ENCODE data around the gene FAM117B. TPM values are rescaled to one million over a fixed set of nuclear protein-coding genes. Genes with fewer than 3 reads are reported as not detected.

Gene FAM117B
- total and polyA plus RNA-seq, 7 donors: 3.6 to 8.9 (median 4.6) TPM

GRCh38 chr2:202717598-202718310 is 83.0 kb downstream of the FAM117B start:
- 83 to 92% methylated on average over 3 of the region's 3 CpGs for WGBS, 2 donors

GRCh38 chr2:202718614-202719013 is 83.8 kb downstream of the FAM117B start:
- Histone ChIP-seq H3K27me3 (no peaks in the 10 kb centered on the region), H3K4me3 (no peak overlapping the region), H3K9me3 (peaks cover 0 to 6% (median 0%) of the 10 kb centered on the region in 4 donors), H3K36me3 (no peaks in the 10 kb centered on the region), H3K4me1 (peaks cover 0 to 4% (median 2%) of the 10 kb centered on the region in 4 donors), H3K27ac (no peak overlapping the region)
- no peak for TF ChIP-seq POLR2AphosphoS5 (IDR thresholded peaks at IDR 0.05)
- TF ChIP-seq POLR2A (IDR thresholded peaks at IDR 0.05): no peak
- DNase-seq: no peak
- WGBS, 2 donors: 81 to 82% methylated on average over 4 of the region's 4 CpGs
- intact Hi-C loops (cut with DNase I): no loop called here

More at GRCh38 chr2:202717598-202718310, 83.0 kb downstream of the FAM117B start:
- Histone ChIP-seq H3K4me1 (peaks cover 0 to 4% (median 2%) of the 10 kb centered on the region in 4 donors), H3K27ac (no peak overlapping the region), H3K4me3 (no peak overlapping the region), H3K36me3 (no peaks in the 10 kb centered on the region), H3K27me3 (no peaks in the 10 kb centered on the region), H3K9me3 (peaks cover 0 to 9% (median 0%) of the 10 kb centered on the region in 4 donors)
- intact Hi-C loops (cut with DNase I): no loop called here
- TF ChIP-seq POLR2A (IDR thresholded peaks at IDR 0.05) (no peak), CTCF (IDR thresholded peaks at IDR 0.05) (no peak), EP300 (IDR thresholded peaks at IDR 0.05) (no peak), POLR2AphosphoS5 (IDR thresholded peaks at IDR 0.05) (no peak)
- no peak for DNase-seq

- 33 to 95% methylated on average over 2 of the region's 2 CpGs for WGBS, 2 donors
- TF ChIP-seq POLR2AphosphoS5 (IDR thresholded peaks at IDR 0.05): no peak
- TF ChIP-seq CTCF (IDR thresholded peaks at IDR 0.05): no peak
- TF ChIP-seq POLR2A (IDR thresholded peaks at IDR 0.05): no peak
- no peak for TF ChIP-seq EP300 (IDR thresholded peaks at IDR 0.05)
- Histone ChIP-seq H3K4me3 (no peak overlapping the region), H3K9me3 (peaks cover 0 to 6% (median 0%) of the 10 kb centered on the region in 4 donors), H3K27me3 (no peaks in the 10 kb centered on the region), H3K4me1 (peaks cover 0 to 4% (median 2%) of the 10 kb centered on the region in 4 donors), H3K27ac (no peak overlapping the region), H3K36me3 (no peaks in the 10 kb centered on the region)
- intact Hi-C loops (cut with DNase I): no loop called here
- DNase-seq: no peak
Measured at GRCh38 chr2:202720226-202720625, 85.5 kb downstream of the FAM117B start.

- Histone ChIP-seq H3K27ac (no peak overlapping the region), H3K27me3 (no peaks in the 10 kb centered on the region), H3K4me3 (no peak overlapping the region), H3K4me1 (peaks cover 0 to 4% (median 2%) of the 10 kb centered on the region in 4 donors), H3K36me3 (peaks cover 0 to 10% (median 0%) of the 10 kb centered on the region in 4 donors), H3K9me3 (peaks cover 0 to 2% (median 0%) of the 10 kb centered on the region in 4 donors)
- no peak for DNase-seq
- 85 to 93% methylated on average over 3 of the region's 3 CpGs for WGBS, 2 donors
- TF ChIP-seq POLR2A (IDR thresholded peaks at IDR 0.05) (no peak), EP300 (IDR thresholded peaks at IDR 0.05) (no peak), POLR2AphosphoS5 (IDR thresholded peaks at IDR 0.05) (no peak)
- intact Hi-C loops (cut with DNase I): no loop called here
Measured at GRCh38 chr2:202721621-202722020, 86.9 kb downstream of the FAM117B start.

GRCh38 chr2:202723746-202724145 is 89.0 kb downstream of the FAM117B start:
- H3K27me3 ChIP-seq: no peaks in the 10 kb centered on the region
- DNase-seq: no peak
- intact Hi-C loops (cut with DNase I): no loop called here
- WGBS, 2 donors: 95 to 99% methylated on average over 5 of the region's 5 CpGs
- TF ChIP-seq CTCF (IDR thresholded peaks at IDR 0.05): no peak
- H3K4me1 ChIP-seq: peaks cover 0 to under 1% (median under 1%) of the 10 kb centered on the region in 4 donors
- H3K36me3 ChIP-seq: peaks cover 0 to 15% (median 0%) of the 10 kb centered on the region in 4 donors
- H3K4me3 ChIP-seq: no peak overlapping the region
- no peaks in the 10 kb centered on the region for H3K9me3 ChIP-seq
- H3K27ac ChIP-seq: no peak overlapping the region

Measured in sigmoid colon (tissue), 7 donors.